Gastroesophageal sphincter (tissue), 4 donors: ENCODE results near the gene B4GALNT3. TPM values are rescaled to one million over a fixed set of nuclear protein-coding genes. Genes with fewer than 3 reads are reported as not detected.

Experiments
- ATAC-seq: fragments of 150-250 bp; one replicate; pipeline ENCODE4 v1.9.1; 2016; ENCODE audit warnings: mild to moderate bottlenecking, moderate library complexity
- H3K27ac ChIP-seq, 4 donors: fragments of 200-600 bp; sonication (generic) in 3 of 4; 1 replicate in 3 of 4; 2 replicates in 1 of 4; pipeline ENCODE4 v1.5.1; 2016 to 2019
- H3K27me3 ChIP-seq: fragments of 200-600 bp; sonication (generic); one replicate; pipeline ENCODE4 v1.5.1; 2019
- H3K36me3 ChIP-seq, 2 donors: fragments of 200-600 bp; sonication (generic); one replicate each; pipeline ENCODE4 v1.5.1; 2019; ENCODE audit warnings: control low read depth in 1 of 2
- H3K4me1 ChIP-seq, 3 donors: fragments of 200-600 bp; sonication (generic); 1 replicate in 2 of 3; 2 replicates in 1 of 3; pipeline ENCODE4 v1.5.1; 2016 to 2019; ENCODE audit warnings: control low read depth in 2 of 3
- H3K4me3 ChIP-seq, 2 donors: fragments of 200-600 bp; sonication (generic); one replicate each; pipeline ENCODE4 v1.5.1; 2019; ENCODE audit warnings: mild to moderate bottlenecking in 1 of 2, moderate library complexity in 1 of 2
- H3K9me3 ChIP-seq, 3 donors: fragments of 200-600 bp; sonication (generic); one replicate each; pipeline ENCODE4 v1.5.1; 2017 to 2019; ENCODE audit warnings: control low read depth in 2 of 3
- EP300 ChIP-seq: sonication (generic); formaldehyde crosslinking; IDR thresholded peaks from one replicate; pipeline ENCODE4 v1.6.1; 2017; ENCODE audit warnings: antibody characterized with exemption, mild to moderate bottlenecking
- POLR2A ChIP-seq, 2 donors: fragments of 450-650 bp; IDR thresholded peaks; one replicate each; pipeline ENCODE4 v1.6.1; 2017; ENCODE audit warnings: antibody characterized with exemption in 2 of 2, mild to moderate bottlenecking in 2 of 2, moderate library complexity in 1 of 2
- POLR2AphosphoS5 ChIP-seq: sonication (generic); formaldehyde crosslinking; IDR thresholded peaks from one replicate; pipeline ENCODE4 v1.6.1; 2017; ENCODE audit warnings: antibody characterized with exemption
- WGBS, 2 donors: methylation state at CpG; one replicate each; pipeline ENCODE4 v1.1.5; 2018; ENCODE audit warnings: low coverage in 1 of 2; 5-methylcytosine and 5-hydroxymethylcytosine counted together
- total RNA-seq, 4 donors: library from RNA; depleted of rRNA; stranded (reverse); fragments of >200 nt; gene quantifications; one replicate each; pipeline ENCODE4 v1.1.0, GENCODE V29; 2016
- TF ChIP-seq, protein P1 (sequence below), 4 experiments: fragments of 200-600 bp in 2 of 4; fragments of 450-650 bp in 2 of 4; sonication (generic) in 1 of 4; IDR thresholded peaks; one replicate each; pipeline ENCODE4 v1.5.1; 2017 to 2019; ENCODE audit warnings: antibody characterized with exemption in 4 of 4, mild to moderate bottlenecking in 2 of 4, moderate library complexity in 2 of 4

The B4GALNT3 gene
- total RNA-seq, 4 donors from 2014 or later: 0.54 to 1.6 (median 1.4) TPM; not detected in 1

- Histone ChIP-seq H3K36me3 (no peaks in the 10 kb centered on the region), H3K9me3 (no peaks in the 10 kb centered on the region), H3K27ac (no peak overlapping the region)
Observed at GRCh38 chr12:588024-588322, 128.2 kb downstream of the B4GALNT3 start.

DNA sequence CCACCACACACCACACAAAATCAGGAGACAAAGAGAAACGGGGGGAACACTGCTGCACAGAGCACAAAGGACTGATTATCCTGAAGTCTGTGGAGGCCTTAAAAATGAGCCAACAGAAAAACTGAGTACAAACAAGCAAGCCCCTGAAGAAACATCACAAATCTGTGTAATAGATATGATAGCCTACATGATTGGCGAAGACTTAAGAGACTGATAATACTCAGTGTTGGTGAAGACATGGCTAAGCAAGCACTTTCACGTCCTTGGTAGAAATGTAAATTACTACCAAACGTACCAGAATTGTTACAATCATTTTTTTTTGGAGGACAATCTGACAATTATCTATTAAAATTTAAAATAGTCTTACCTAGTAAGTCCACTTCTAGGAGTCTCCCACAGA lies 128.9 kb downstream of the B4GALNT3 start:
- H3K27me3 ChIP-seq: no peaks in the 10 kb centered on the region
- no peaks in the 10 kb centered on the region for H3K4me1 ChIP-seq
- no peaks in the 10 kb centered on the region for H3K36me3 ChIP-seq
- no peaks in the 10 kb centered on the region for H3K9me3 ChIP-seq
- no peak overlapping the region for H3K27ac ChIP-seq
- no peak overlapping the region for H3K4me3 ChIP-seq
- ATAC-seq: no peak
- WGBS, 2 donors: 76 to 98% methylated on average over 4 of the region's 4 CpGs
- TF ChIP-seq EP300 (no peak), POLR2A (IDR thresholded peaks at IDR 0.05) (no peak), POLR2AphosphoS5 (no peak)
- TF ChIP-seq, protein P1, sequence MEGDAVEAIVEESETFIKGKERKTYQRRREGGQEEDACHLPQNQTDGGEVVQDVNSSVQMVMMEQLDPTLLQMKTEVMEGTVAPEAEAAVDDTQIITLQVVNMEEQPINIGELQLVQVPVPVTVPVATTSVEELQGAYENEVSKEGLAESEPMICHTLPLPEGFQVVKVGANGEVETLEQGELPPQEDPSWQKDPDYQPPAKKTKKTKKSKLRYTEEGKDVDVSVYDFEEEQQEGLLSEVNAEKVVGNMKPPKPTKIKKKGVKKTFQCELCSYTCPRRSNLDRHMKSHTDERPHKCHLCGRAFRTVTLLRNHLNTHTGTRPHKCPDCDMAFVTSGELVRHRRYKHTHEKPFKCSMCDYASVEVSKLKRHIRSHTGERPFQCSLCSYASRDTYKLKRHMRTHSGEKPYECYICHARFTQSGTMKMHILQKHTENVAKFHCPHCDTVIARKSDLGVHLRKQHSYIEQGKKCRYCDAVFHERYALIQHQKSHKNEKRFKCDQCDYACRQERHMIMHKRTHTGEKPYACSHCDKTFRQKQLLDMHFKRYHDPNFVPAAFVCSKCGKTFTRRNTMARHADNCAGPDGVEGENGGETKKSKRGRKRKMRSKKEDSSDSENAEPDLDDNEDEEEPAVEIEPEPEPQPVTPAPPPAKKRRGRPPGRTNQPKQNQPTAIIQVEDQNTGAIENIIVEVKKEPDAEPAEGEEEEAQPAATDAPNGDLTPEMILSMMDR (IDR thresholded peaks at IDR 0.05): no peak

More at GRCh38 chr12:588024-588322, 128.2 kb downstream of the B4GALNT3 start:
- no peak for ATAC-seq
- WGBS, 2 donors: 83 to 87% methylated on average over 7 to 10 of the region's 10 CpGs
- TF ChIP-seq POLR2AphosphoS5: no peak
- TF ChIP-seq EP300: no peak
- TF ChIP-seq, protein P1 (IDR thresholded peaks at IDR 0.05): no peak
- TF ChIP-seq POLR2A (IDR thresholded peaks at IDR 0.05): no peak
- no peaks in the 10 kb centered on the region for H3K27me3 ChIP-seq
- H3K4me1 ChIP-seq: no peaks in the 10 kb centered on the region
- no peak overlapping the region for H3K4me3 ChIP-seq

DNA sequence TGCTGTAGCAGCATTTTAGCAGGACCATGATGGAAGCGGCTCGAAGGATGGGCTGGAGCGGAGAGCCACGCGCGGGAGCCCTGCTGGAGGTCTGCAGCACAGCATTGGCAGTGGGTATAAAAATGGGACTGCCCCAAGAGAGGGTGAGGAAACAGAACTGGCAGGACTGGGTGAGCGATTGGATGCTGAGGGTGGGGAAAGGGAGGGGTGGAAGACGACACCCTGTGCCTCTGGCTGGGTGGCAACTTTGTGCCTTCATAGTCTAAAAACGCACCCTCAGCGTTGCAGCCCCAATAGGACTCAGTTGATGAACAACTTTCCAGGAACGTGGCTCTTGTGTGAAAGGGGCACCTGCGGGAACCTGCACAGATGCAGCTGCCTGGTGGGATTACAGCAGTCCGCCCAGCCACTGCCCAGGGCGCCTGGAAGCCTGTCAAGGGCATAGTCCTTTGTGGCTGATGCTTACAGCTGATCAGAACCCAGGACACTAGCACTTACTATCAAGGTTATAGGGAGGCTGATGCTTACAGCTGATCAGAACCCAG lies 130.5 kb downstream of the B4GALNT3 start:
- Histone ChIP-seq H3K27ac (no peak overlapping the region), H3K4me1 (no peaks in the 10 kb centered on the region), H3K4me3 (no peak overlapping the region), H3K36me3 (no peaks in the 10 kb centered on the region), H3K27me3 (no peaks in the 10 kb centered on the region), H3K9me3 (no peaks in the 10 kb centered on the region)
- WGBS, 2 donors: 65 to 86% methylated on average over 8 to 10 of the region's 14 CpGs
- TF ChIP-seq EP300 (no peak), POLR2AphosphoS5 (no peak), POLR2A (IDR thresholded peaks at IDR 0.05) (no peak)
- TF ChIP-seq, protein P1 (IDR thresholded peaks at IDR 0.05): no peak
- ATAC-seq: no peak

DNA sequence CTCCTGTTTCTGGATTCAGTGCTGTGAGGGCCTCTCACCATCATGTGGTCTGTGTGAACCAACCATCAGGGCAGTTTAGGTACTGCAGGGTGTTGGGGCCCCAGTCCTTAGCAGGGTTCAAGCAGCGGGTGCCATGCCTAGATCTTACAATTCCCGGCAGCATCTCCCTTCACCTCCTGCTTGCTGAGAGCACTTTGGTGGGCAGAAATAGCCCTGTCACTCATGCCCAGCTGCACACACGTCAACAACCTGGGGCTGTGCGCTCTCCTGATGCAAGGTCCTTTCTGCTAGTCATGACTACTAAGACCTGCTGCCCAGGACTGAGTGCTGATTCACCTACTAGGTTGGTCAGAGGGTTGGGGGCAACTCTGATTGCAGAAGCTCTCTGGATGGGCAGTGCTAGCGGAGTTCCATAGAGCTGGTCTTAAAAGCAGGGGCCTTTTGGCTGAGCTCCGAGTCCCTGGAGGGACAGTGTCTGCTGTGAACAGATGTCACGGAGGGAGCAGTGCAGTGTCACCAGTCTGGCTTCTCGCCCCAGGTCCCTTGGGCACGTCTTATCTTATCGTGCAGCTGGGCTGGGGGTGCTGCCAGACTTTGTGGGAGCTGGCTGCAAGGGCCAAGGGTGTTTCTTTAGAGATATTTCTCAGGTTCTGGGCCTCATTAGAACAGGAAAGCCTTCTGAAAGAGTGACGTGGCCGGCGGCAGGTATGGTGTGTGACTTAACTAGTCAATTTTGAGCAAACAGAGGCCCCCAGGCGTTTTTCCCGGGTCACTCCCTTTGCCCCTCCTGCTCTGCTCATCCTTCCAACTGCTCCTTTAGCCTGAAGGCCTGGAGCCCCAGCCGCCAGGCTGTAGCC lies 131.7 kb downstream of the B4GALNT3 start:
- ATAC-seq: no peak
- no peaks in the 10 kb centered on the region for H3K27me3 ChIP-seq
- H3K27ac ChIP-seq: no peak overlapping the region
- TF ChIP-seq, protein P1 (IDR thresholded peaks at IDR 0.05): no peak
- TF ChIP-seq EP300 (no peak), POLR2AphosphoS5 (no peak), POLR2A (IDR thresholded peaks at IDR 0.05) (no peak)
- no peaks in the 10 kb centered on the region for H3K4me1 ChIP-seq
- H3K9me3 ChIP-seq: no peaks in the 10 kb centered on the region
- no peaks in the 10 kb centered on the region for H3K36me3 ChIP-seq
- H3K4me3 ChIP-seq: no peak overlapping the region
- WGBS, 2 donors: 26 to 69% methylated on average over 3 of the region's 16 CpGs

- Histone ChIP-seq H3K36me3 (no peaks in the 10 kb centered on the region), H3K27ac (no peak overlapping the region), H3K4me1 (no peaks in the 10 kb centered on the region), H3K27me3 (no peaks in the 10 kb centered on the region), H3K4me3 (no peak overlapping the region), H3K9me3 (no peaks in the 10 kb centered on the region)
- WGBS, 2 donors: 77 to 91% methylated on average over 3 to 10 of the region's 11 CpGs
- TF ChIP-seq POLR2A (IDR thresholded peaks at IDR 0.05): no peak
- TF ChIP-seq, protein P1 (IDR thresholded peaks at IDR 0.05): no peak
- no peak for TF ChIP-seq POLR2AphosphoS5
- no peak for TF ChIP-seq EP300
- no peak for ATAC-seq
Observed at GRCh38 chr12:592024-592505, 132.3 kb downstream of the B4GALNT3 start.
